DMS 273 (cell line): ENCODE measurements around the gene ADRM1.
A peak's percentile ranks its signal among the peaks of the same experiment; 100 is the strongest.

Experiments used
- DNase-seq: peaks from one replicate; lab custom pipeline; 2025; ENCODE audit not compliant: unreplicated experiment; lab: John Stamatoyannopoulos, UW

ADRM1 gene

GRCh38 chr20:62321975-62322374, 19.2 kb downstream of the ADRM1 start:
- DNase-seq: no peak

- DNase-seq: no peak
These were observed 19.8 kb downstream of the ADRM1 start for GRCh38 chr20:62322492-62323041.

- no peak for DNase-seq
These were observed 20.6 kb downstream of the ADRM1 start for GRCh38 chr20:62323146-62323979.

- DNase-seq: no peak
These were observed 21.4 kb downstream of the ADRM1 start for GRCh38 chr20:62323980-62324906.

- no peak for DNase-seq
These were observed 22.5 kb downstream of the ADRM1 start for GRCh38 chr20:62325172-62325905.

- no peak for DNase-seq
These were observed 23.8 kb downstream of the ADRM1 start for GRCh38 chr20:62326559-62326958.

GRCh38 chr20:62326959-62327725, 24.3 kb downstream of the ADRM1 start:
- DNase-seq: no peak

GRCh38 chr20:62327726-62328495, 25.1 kb downstream of the ADRM1 start:
- DNase-seq: peak; percentile 34

- no peak for DNase-seq
These were observed 26.0 kb downstream of the ADRM1 start for GRCh38 chr20:62328684-62329388.

- DNase-seq: no peak
These were observed 26.9 kb downstream of the ADRM1 start for GRCh38 chr20:62329389-62330377.

- no peak for DNase-seq
These were observed 27.9 kb downstream of the ADRM1 start for GRCh38 chr20:62330576-62331317.

GRCh38 chr20:62331347-62331746, 28.6 kb downstream of the ADRM1 start:
- no peak for DNase-seq

- DNase-seq: no peak
These were observed 29.6 kb downstream of the ADRM1 start for GRCh38 chr20:62332421-62332820.

GRCh38 chr20:62332989-62333819, 30.4 kb downstream of the ADRM1 start:
- DNase-seq: no peak

GRCh38 chr20:62333820-62334595, 31.2 kb downstream of the ADRM1 start:
- no peak for DNase-seq
